ENCODE data around the gene TM2D3.

- TF ChIP-seq CTCF (conservative IDR thresholded peaks at IDR 0.05; ENCODE audit: low read depth in 2 of 2) (no peak), REST (IDR thresholded peaks at IDR 0.05; ENCODE audit: unreplicated experiment) (no peak), EZH2phosphoT487 (IDR thresholded peaks at IDR 0.05; ENCODE audit: unreplicated experiment) (no peak), EZH2 (IDR thresholded peaks at IDR 0.05; ENCODE audit: low read depth, unreplicated experiment) (no peak), JUNB (IDR thresholded peaks at IDR 0.05; ENCODE audit: unreplicated experiment) (no peak), CREB1 (CRISPR knock-in tag; IDR thresholded peaks at IDR 0.05; ENCODE audit: low read depth) (no peak), ZNF331 (CRISPR knock-in tag; IDR thresholded peaks at IDR 0.05; ENCODE audit: low read depth) (no peak), ZNF114 (CRISPR knock-in tag; IDR thresholded peaks at IDR 0.05) (no peak), POLR2AphosphoS5 (IDR thresholded peaks at IDR 0.05; ENCODE audit: low read depth) (no peak), STAT1 (IDR thresholded peaks at IDR 0.05; ENCODE audit: unreplicated experiment) (no peak), NANOG (IDR thresholded peaks at IDR 0.05; ENCODE audit: borderline replicate concordance) (no peak), ZNF462 (CRISPR knock-in tag; IDR thresholded peaks at IDR 0.05) (no peak)
- TF ChIP-seq, protein P1, sequence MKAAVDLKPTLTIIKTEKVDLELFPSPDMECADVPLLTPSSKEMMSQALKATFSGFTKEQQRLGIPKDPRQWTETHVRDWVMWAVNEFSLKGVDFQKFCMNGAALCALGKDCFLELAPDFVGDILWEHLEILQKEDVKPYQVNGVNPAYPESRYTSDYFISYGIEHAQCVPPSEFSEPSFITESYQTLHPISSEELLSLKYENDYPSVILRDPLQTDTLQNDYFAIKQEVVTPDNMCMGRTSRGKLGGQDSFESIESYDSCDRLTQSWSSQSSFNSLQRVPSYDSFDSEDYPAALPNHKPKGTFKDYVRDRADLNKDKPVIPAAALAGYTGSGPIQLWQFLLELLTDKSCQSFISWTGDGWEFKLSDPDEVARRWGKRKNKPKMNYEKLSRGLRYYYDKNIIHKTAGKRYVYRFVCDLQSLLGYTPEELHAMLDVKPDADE (IDR thresholded peaks at IDR 0.05), result no peak
These were observed 26.2 kb downstream of the TM2D3 start for GRCh38 chr15:101625980-101626379.

Measured in GM23338 (cell line).